Testis (tissue), 2 donors: ENCODE measurements around the gene RNF168.

Experiments used
- CTCF ChIP-seq, 3 experiments: fragments of 450-650 bp in 2 of 3; fragments of 200-600 bp in 1 of 3; sonication (generic) in 1 of 3; IDR thresholded peaks; one replicate each; pipeline ENCODE4 v1.5.1; 2016 to 2019; ENCODE audit warnings: antibody characterized with exemption in 3 of 3, mild to moderate bottlenecking in 2 of 3, moderate library complexity in 1 of 3
- POLR2A ChIP-seq: fragments of 450-650 bp; IDR thresholded peaks from one replicate; pipeline ENCODE4 v1.6.1; 2017; ENCODE audit warnings: antibody characterized with exemption, mild to moderate bottlenecking, moderate library complexity

GRCh38 chr3:196444500-196444894, 59.1 kb downstream of the RNF168 start:
- TF ChIP-seq CTCF (IDR thresholded peaks at IDR 0.05) (no peak), POLR2A (no peak)
